CD4-positive, alpha-beta memory T cell (primary cell): ENCODE results near the gene CPA1. TPM values are rescaled to one million over a fixed set of nuclear protein-coding genes. Genes with fewer than 3 reads are reported as not detected.

Source experiments
- CTCF ChIA-PET: fragments of 350-600 bp; sonication (Branson Sonifier 250); formaldehyde crosslinking; loops from one replicate; lab custom pipeline; 2021; ENCODE audit warnings: inconsistent platforms; ENCODE audit not compliant: partially characterized antibody; lab: Charles Lee
- POLR2A ChIA-PET: fragments of 350-600 bp; sonication (Branson Sonifier 250); formaldehyde crosslinking; loops from one replicate; lab custom pipeline; 2021; ENCODE audit not compliant: partially characterized antibody; lab: Charles Lee
- DNase-seq, 5 donors: peaks; one replicate each; pipeline versions ENCODE4 v3.0.0 to v3.0.0-alpha.2; 2020 to 2022; ENCODE audit warnings: mixed read lengths in 1 of 5
- H3K27ac ChIP-seq: one replicate; pipeline ENCODE4 v1.7.0; 2013; ENCODE audit warnings: low read depth, low read length
- H3K27me3 ChIP-seq: 2 replicates; pipeline ENCODE4 v1.7.0; 2013; ENCODE audit warnings: mild to moderate bottlenecking, low read length, moderate library complexity; ENCODE audit not compliant: insufficient read depth
- H3K36me3 ChIP-seq: 2 replicates; pipeline ENCODE4 v1.7.0; 2013; ENCODE audit warnings: mild to moderate bottlenecking, low read length, moderate library complexity; ENCODE audit not compliant: insufficient read depth
- H3K4me1 ChIP-seq: 2 replicates; pipeline ENCODE4 v1.7.0; 2013; ENCODE audit warnings: mild to moderate bottlenecking, low read length, moderate library complexity; ENCODE audit not compliant: insufficient read depth
- H3K4me3 ChIP-seq, 2 donors: one replicate each; pipeline ENCODE4 v1.7.0; 2013; ENCODE audit warnings: low read length in 2 of 2, mild to moderate bottlenecking in 1 of 2
- H3K9me3 ChIP-seq, 2 donors: one replicate each; pipeline ENCODE4 v1.7.0; 2013; ENCODE audit warnings: low read length in 2 of 2, control low read depth in 1 of 2; ENCODE audit not compliant: control insufficient read depth in 1 of 2
- H3K27ac Mint-ChIP-seq, 7 donors: one replicate each; pipeline ENCODE4 v1.8.0; 2020 to 2021; ENCODE audit warnings: mixed read lengths in 7 of 7, mild to moderate bottlenecking in 6 of 7, inconsistent platforms in 3 of 7, moderate library complexity in 3 of 7
- H3K27me3 Mint-ChIP-seq, 2 donors: one replicate each; pipeline ENCODE4 v1.8.0; 2020 to 2021; ENCODE audit warnings: mixed read lengths in 2 of 2
- H3K36me3 Mint-ChIP-seq, 2 donors: one replicate each; pipeline ENCODE4 v1.8.0; 2020 to 2021; ENCODE audit warnings: mixed read lengths in 2 of 2, inconsistent platforms in 1 of 2, mild to moderate bottlenecking in 1 of 2
- H3K4me1 Mint-ChIP-seq, 4 donors: one replicate each; pipeline ENCODE4 v1.8.0; 2020 to 2021; ENCODE audit warnings: mixed read lengths in 4 of 4, mild to moderate bottlenecking in 1 of 4
- H3K4me3 Mint-ChIP-seq, 8 donors: one replicate each; pipeline ENCODE4 v1.8.0; 2020 to 2021; ENCODE audit warnings: mixed read lengths in 8 of 8, mild to moderate bottlenecking in 7 of 8, moderate library complexity in 6 of 8, inconsistent platforms in 3 of 8
- H3K9me3 Mint-ChIP-seq, 8 donors: one replicate each; pipeline ENCODE4 v1.8.0; 2020 to 2021; ENCODE audit warnings: mixed read lengths in 8 of 8, mild to moderate bottlenecking in 5 of 8, inconsistent platforms in 3 of 8, moderate library complexity in 1 of 8
- intact Hi-C: fragments of 100-400 bp; cut with micrococcal nuclease; formaldehyde crosslinking; loops from one replicate; pipeline ENCODE4 v1.15.1; 2023
- polyA plus RNA-seq, 2 donors: library from polyadenylated mRNA; unstranded; fragments of 300-500 nt; fragmentation: Illumina TruSeq; gene quantifications; one replicate each; pipeline ENCODE4 v1.2.3, GENCODE V29; 2021
- total RNA-seq, 2 experiments: library from RNA; stranded (reverse); gene quantifications; one replicate each; pipeline ENCODE4 v1.2.3, GENCODE V29; 2021

Gene CPA1
- total and polyA plus RNA-seq, 4 experiments from 2014 or later: not detected

DNA sequence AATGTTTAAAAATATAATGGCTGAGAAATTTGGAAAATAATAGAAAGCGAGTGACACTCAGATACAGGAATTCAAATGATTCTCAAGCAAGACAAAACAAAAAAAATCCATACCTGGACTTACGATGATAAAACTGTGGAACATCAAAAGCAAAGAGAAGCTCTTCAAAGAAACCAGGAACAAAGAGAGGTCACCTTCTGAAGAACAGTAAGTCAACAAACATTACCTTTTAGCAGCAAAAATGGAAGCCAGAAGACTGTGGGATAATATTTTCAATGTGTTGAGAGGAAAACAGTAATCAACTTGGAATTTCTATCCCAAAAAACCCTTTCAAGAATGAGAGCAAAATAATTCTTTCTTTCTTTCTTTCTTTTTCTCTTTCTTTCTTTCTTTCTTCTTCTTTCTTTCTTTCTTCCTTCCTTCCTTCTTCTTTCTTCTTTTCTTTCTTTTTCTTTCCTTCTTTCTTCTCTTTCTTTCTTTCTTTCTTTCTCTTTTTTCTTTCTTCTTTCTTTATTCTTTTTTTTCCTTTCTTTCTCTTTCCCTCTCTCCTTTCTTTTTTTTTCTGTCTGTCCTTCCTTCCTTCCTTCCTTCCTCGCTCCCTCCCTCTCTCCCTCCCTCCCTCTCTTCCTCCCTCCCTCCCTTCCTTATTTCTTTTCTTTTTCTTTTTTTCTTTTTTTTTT lies 37.5 kb upstream of the CPA1 start:
- Mint-ChIP-seq H3K4me3 (no peak overlapping the region), H3K36me3 (no peaks in the 10 kb centered on the region), H3K4me1 (no peaks in the 10 kb centered on the region), H3K9me3 (peaks cover 0 to 3% (median 0%) of the 10 kb centered on the region in 8 donors), H3K27ac (no peak overlapping the region), H3K27me3 (peaks cover 5 to 8% of the 10 kb centered on the region in 2 donors)
- POLR2A ChIA-PET: no interaction called here
- Histone ChIP-seq H3K36me3 (no peaks in the 10 kb centered on the region), H3K27ac (no peak overlapping the region), H3K9me3 (no peaks in the 10 kb centered on the region), H3K27me3 (no peaks in the 10 kb centered on the region), H3K4me3 (no peak overlapping the region), H3K4me1 (no peaks in the 10 kb centered on the region)
- CTCF ChIA-PET: no interaction called here
- intact Hi-C loops: no loop called here
- no peak for DNase-seq

DNA sequence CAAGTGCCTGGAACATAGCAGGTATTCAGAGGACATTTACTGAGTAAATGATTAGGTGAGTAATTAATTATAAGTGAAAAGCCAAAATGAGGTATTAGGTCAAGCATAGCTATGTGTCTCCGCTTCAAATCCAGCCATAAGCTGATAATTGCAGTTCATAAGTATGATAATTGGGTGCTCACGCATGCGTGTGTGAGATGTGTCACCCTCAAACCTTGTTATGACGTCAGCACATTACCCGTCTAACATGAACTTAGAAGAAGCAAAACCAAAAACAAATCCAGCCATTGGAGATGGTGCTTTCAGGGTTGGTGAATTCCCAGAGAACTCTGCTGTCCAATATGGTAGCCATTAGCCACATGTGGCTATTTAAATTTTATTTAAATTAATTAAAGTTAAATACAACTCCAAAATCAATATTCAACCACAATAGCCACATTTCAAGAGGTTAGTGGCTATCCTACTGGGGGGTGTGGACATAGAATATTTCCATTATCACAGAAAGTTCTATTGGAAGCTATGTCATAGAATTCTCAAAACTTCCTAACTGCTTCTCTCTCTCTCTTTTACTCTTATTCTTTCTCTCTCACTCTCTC lies 35.9 kb upstream of the CPA1 start, which contains the start of gene CPA5:
TSS of gene CPA5 (plus strand) at position 546 of the 596 bp plus-strand sequence. CDS start 1,670 bp downstream, outside the sequence.
- no peak within 1 kb of the TSS for H3K27ac Mint-ChIP-seq
- Histone ChIP-seq H3K36me3 (no peaks in the 10 kb centered on the region), H3K4me3 (no peak within 1 kb of the TSS), H3K27me3 (no peaks in the 10 kb centered on the region), H3K4me1 (no peaks in the 10 kb centered on the region), H3K27ac (no peak within 1 kb of the TSS), H3K9me3 (no peaks in the 10 kb centered on the region)
- intact Hi-C loops: no loop called here
- DNase-seq: no peak
- no peaks in the 10 kb centered on the region for H3K4me1 Mint-ChIP-seq
- H3K4me3 Mint-ChIP-seq: no peak within 1 kb of the TSS
- H3K9me3 Mint-ChIP-seq: peaks cover 0 to 3% (median 0%) of the 10 kb centered on the region in 8 donors
- POLR2A ChIA-PET: no interaction called here
- H3K36me3 Mint-ChIP-seq: no peaks in the 10 kb centered on the region
- peaks cover 5 to 10% of the 10 kb centered on the region in 2 donors for H3K27me3 Mint-ChIP-seq
- CTCF ChIA-PET: no interaction called here

DNA sequence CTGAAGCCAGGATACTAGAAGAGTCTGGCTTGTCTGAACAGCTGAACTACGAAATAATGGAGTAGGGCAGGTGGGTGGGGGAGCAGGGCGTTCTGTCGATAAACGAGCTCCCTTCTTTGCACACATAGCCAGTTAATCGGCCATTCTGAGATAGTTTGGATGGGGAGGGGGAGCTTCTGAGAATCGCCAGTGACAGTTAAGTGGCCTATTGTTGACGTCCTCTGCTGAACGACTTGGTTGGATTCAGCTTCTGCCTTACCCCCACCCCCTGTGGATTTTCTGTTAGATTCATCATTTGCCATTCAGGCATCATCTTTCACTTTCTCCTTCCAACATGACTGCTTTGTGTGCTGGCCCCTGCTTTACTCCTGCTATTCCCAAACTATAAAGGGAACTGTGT lies 35.2 kb upstream of the CPA1 start:
- no peak overlapping the region for H3K4me3 ChIP-seq
- Mint-ChIP-seq H3K36me3 (no peaks in the 10 kb centered on the region), H3K27me3 (peaks cover 7 to 15% of the 10 kb centered on the region in 2 donors), H3K9me3 (peaks cover 0 to 3% (median 0%) of the 10 kb centered on the region in 8 donors), H3K27ac (no peak overlapping the region), H3K4me1 (peaks cover 0 to 3% (median 0%) of the 10 kb centered on the region in 4 donors), H3K4me3 (no peak overlapping the region)
- no peaks in the 10 kb centered on the region for H3K27me3 ChIP-seq
- DNase-seq: no peak
- H3K36me3 ChIP-seq: no peaks in the 10 kb centered on the region
- no peaks in the 10 kb centered on the region for H3K4me1 ChIP-seq
- POLR2A ChIA-PET: no interaction called here
- no peaks in the 10 kb centered on the region for H3K9me3 ChIP-seq
- intact Hi-C loops: no loop called here
- no peak overlapping the region for H3K27ac ChIP-seq
- CTCF ChIA-PET: no interaction called here

DNA sequence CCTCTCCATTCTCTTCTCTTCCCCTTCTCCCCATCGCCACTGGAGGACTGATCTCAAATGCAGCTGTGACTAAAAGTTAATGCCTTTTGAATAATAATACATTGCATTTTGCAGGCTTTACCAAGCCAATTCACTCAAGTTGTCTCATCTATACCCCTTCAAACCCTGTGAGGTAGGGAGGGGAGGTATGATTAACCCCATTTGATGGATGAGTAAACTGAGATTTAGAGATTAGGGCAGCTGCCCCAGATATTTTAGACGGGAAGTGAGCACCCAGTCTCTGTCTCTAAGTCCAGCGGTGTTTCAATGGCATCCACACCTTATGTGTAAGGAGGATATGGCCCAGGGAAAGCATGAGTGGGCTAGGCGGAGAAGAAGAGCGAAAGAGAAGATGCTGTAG lies 34.6 kb upstream of the CPA1 start:
- no peaks in the 10 kb centered on the region for H3K36me3 Mint-ChIP-seq
- no peak overlapping the region for H3K4me3 ChIP-seq
- peaks cover 0 to 3% (median 0%) of the 10 kb centered on the region in 8 donors for H3K9me3 Mint-ChIP-seq
- H3K36me3 ChIP-seq: no peaks in the 10 kb centered on the region
- H3K27me3 ChIP-seq: no peaks in the 10 kb centered on the region
- H3K27ac ChIP-seq: no peak overlapping the region
- H3K4me3 Mint-ChIP-seq: no peak overlapping the region
- intact Hi-C loops: no loop called here
- ChIA-PET CTCF (no interaction called here), POLR2A (no interaction called here)
- H3K27ac Mint-ChIP-seq: no peak overlapping the region
- no peak for DNase-seq
- H3K4me1 ChIP-seq: peaks cover 1% of the 10 kb centered on the region
- peaks cover 7 to 18% of the 10 kb centered on the region in 2 donors for H3K27me3 Mint-ChIP-seq
- H3K4me1 Mint-ChIP-seq: peaks cover under 1 to 8% (median 2%) of the 10 kb centered on the region in 4 donors
- no peaks in the 10 kb centered on the region for H3K9me3 ChIP-seq

DNA sequence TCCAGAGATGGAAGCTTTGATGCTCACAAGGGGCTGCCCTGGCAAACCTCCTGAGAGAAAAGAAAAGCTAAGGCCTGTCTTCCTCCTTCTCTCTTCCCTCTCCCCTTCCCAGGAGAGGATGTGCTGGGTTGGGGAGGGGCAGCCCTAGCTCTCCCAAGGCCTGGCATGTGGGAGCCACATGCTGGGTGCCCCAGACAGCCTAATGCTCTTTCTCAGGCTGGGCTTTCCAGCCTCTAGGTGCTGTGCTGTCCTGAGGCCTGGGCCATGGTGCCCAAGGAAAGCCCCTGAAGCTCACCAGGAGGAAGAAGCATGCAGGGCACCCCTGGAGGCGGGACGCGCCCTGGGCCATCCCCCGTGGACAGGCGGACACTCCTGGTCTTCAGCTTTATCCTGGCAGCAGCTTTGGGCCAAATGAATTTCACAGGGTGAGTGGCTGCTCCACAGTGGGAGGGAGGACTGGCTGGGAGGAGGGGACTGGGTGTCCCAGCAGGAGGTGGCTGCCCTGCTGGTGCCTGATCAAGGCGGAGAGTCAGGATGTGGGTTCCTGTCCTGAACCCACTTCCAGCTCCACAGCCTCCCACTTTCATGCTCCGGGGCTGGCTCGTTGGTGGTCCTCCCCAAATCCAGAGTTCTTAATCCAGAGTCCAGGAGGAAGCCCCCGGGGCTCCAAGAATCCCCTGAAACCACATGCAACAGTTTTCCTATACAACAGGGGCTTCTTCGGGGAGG lies 34.0 kb upstream of the CPA1 start:
- H3K4me3 Mint-ChIP-seq: no peak overlapping the region
- H3K27me3 Mint-ChIP-seq: peaks cover 7 to 22% of the 10 kb centered on the region in 2 donors
- Histone ChIP-seq H3K9me3 (no peaks in the 10 kb centered on the region), H3K4me1 (peaks cover 4% of the 10 kb centered on the region), H3K27me3 (no peaks in the 10 kb centered on the region), H3K36me3 (no peaks in the 10 kb centered on the region), H3K27ac (no peak overlapping the region), H3K4me3 (no peak overlapping the region)
- intact Hi-C loops: no loop called here
- no peaks in the 10 kb centered on the region for H3K36me3 Mint-ChIP-seq
- peaks cover 4 to 14% (median 4%) of the 10 kb centered on the region in 4 donors for H3K4me1 Mint-ChIP-seq
- CTCF ChIA-PET: no interaction called here
- no peak for DNase-seq
- POLR2A ChIA-PET: no interaction called here
- peaks cover 0 to 3% (median 0%) of the 10 kb centered on the region in 8 donors for H3K9me3 Mint-ChIP-seq
- no peak overlapping the region for H3K27ac Mint-ChIP-seq

DNA sequence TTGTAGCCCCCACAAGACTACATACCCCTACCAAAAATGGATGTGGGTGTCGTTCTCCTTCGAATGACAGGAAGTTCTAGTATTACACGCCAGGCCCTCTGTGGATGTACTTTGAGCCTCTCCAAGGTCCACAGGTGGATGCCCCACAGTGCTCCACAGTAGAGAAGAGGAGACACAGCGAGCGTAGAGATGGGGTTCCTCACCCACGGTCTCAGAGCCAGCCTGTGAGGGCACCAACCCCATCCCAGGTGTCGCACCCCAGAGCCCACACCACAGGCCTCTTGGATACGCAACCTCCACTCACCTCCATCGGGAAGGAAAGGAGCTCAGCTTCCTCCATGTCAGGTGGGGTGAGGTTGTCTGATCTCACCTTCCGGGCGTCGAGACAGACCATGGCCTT lies 33.4 kb upstream of the CPA1 start:
- no peak overlapping the region for H3K27ac Mint-ChIP-seq
- Histone ChIP-seq H3K4me3 (no peak overlapping the region), H3K27ac (no peak overlapping the region), H3K4me1 (peaks cover 4% of the 10 kb centered on the region), H3K27me3 (no peaks in the 10 kb centered on the region), H3K36me3 (no peaks in the 10 kb centered on the region), H3K9me3 (no peaks in the 10 kb centered on the region)
- H3K4me1 Mint-ChIP-seq: peaks cover 4 to 17% (median 7%) of the 10 kb centered on the region in 4 donors
- POLR2A ChIA-PET: no interaction called here
- peaks cover 8 to 28% of the 10 kb centered on the region in 2 donors for H3K27me3 Mint-ChIP-seq
- H3K36me3 Mint-ChIP-seq: no peaks in the 10 kb centered on the region
- H3K9me3 Mint-ChIP-seq: peaks cover 0 to 3% (median 0%) of the 10 kb centered on the region in 8 donors
- intact Hi-C loops: no loop called here
- CTCF ChIA-PET: no interaction called here
- H3K4me3 Mint-ChIP-seq: no peak overlapping the region
- DNase-seq: no peak
